Forelimb muscle (tissue), 1 donor: ENCODE results near the gene KATNIP. TPM values are rescaled to one million over a fixed set of nuclear protein-coding genes. Genes with fewer than 3 reads are reported as not detected.
"Not testable (repeated sequence)": the region's sequence is repeated elsewhere in the genome, so short reads cannot be mapped to it uniquely, and the experiment has no call there.

Experiments used
- DNase-seq: peaks from one replicate; pipeline ENCODE4 v3.0.0-alpha.2; 2013; ENCODE audit warnings: low read depth
- polyA plus RNA-seq: library from polyadenylated mRNA; unstranded; fragments of 120-200 nt; gene quantifications from one replicate; pipeline ENCODE4 v1.2.1, GENCODE V29; 2013; ENCODE audit not compliant: insufficient read length

The KATNIP gene
- polyA plus RNA-seq, 1 donor: 7.9 TPM

GRCh38 chr16:27534256-27534655 is 15.7 kb upstream of the KATNIP start:
- DNase-seq: no peak

- DNase-seq: no peak
Observed at GRCh38 chr16:27538528-27538927, 11.4 kb upstream of the KATNIP start.

GRCh38 chr16:27539120-27539519 is 10.8 kb upstream of the KATNIP start:
- no peak for DNase-seq

GRCh38 chr16:27539636-27540035 is 10.3 kb upstream of the KATNIP start:
- no peak for DNase-seq

GRCh38 chr16:27543801-27544200 is 6.1 kb upstream of the KATNIP start:
- DNase-seq: no peak

GRCh38 chr16:27544671-27545070 is 5.3 kb upstream of the KATNIP start:
- no peak for DNase-seq

GRCh38 chr16:27547134-27547533 is 2.8 kb upstream of the KATNIP start:
- no peak for DNase-seq

- DNase-seq: no peak
Observed at GRCh38 chr16:27547851-27548250, 2.1 kb upstream of the KATNIP start.

GRCh38 chr16:27549464-27549745 is 539 bp upstream of the KATNIP start:
- no peak for DNase-seq

GRCh38 chr16:27550582-27550920 is 607 bp downstream of the KATNIP start:
- DNase-seq: no peak

- no peak for DNase-seq
Observed at GRCh38 chr16:27551036-27551435, 1.1 kb downstream of the KATNIP start.

- no peak for DNase-seq
Observed at GRCh38 chr16:27556471-27556870, 6.5 kb downstream of the KATNIP start.

- no peak for DNase-seq
Observed at GRCh38 chr16:27558434-27558833, 8.5 kb downstream of the KATNIP start.

GRCh38 chr16:27558932-27559331 is 9.0 kb downstream of the KATNIP start:
- no peak for DNase-seq

- no peak for DNase-seq
Observed at GRCh38 chr16:27561216-27561615, 11.3 kb downstream of the KATNIP start.

- DNase-seq: no peak
Observed at GRCh38 chr16:27564224-27564623, 14.3 kb downstream of the KATNIP start.

GRCh38 chr16:27566417-27566816 is 16.5 kb downstream of the KATNIP start:
- DNase-seq: no peak

- DNase-seq: no peak
Observed at GRCh38 chr16:27568077-27568476, 18.1 kb downstream of the KATNIP start.

GRCh38 chr16:27570986-27571385 is 21.0 kb downstream of the KATNIP start:
- not testable (repeated sequence) for DNase-seq

- DNase-seq: no peak
Observed at GRCh38 chr16:27571433-27572326, 21.7 kb downstream of the KATNIP start.

GRCh38 chr16:27572711-27573110 is 22.8 kb downstream of the KATNIP start:
- DNase-seq: no peak

GRCh38 chr16:27576729-27577128 is 26.8 kb downstream of the KATNIP start:
- DNase-seq: no peak

GRCh38 chr16:27579087-27579980 is 29.4 kb downstream of the KATNIP start:
- no peak for DNase-seq
